Tibial nerve (tissue), 4 donors: ENCODE results near the gene MCF2L. TPM values are rescaled to one million over a fixed set of nuclear protein-coding genes. Genes with fewer than 3 reads are reported as not detected.

Experiments used
- DNase-seq, 2 donors: peaks; one replicate each; pipeline ENCODE4 v3.0.0-alpha.2; 2019; ENCODE audit warnings: low spot score in 2 of 2
- H3K27ac ChIP-seq, 4 donors: fragments of 200-600 bp; sonication (generic) in 3 of 4; one replicate each; pipeline ENCODE4 v1.5.1; 2017 to 2019; ENCODE audit warnings: mild to moderate bottlenecking in 1 of 4
- H3K27me3 ChIP-seq, 2 donors: fragments of 200-600 bp; sonication (generic) in 1 of 2; one replicate each; pipeline versions ENCODE4 v1.5.1 to v1.6.0; 2017 to 2019
- H3K36me3 ChIP-seq, 3 donors: fragments of 200-600 bp; sonication (generic); one replicate each; pipeline ENCODE4 v1.5.1; 2018 to 2019
- H3K4me1 ChIP-seq, 4 donors: fragments of 200-600 bp; sonication (generic) in 3 of 4; one replicate each; pipeline ENCODE4 v1.5.1; 2017 to 2019
- H3K4me3 ChIP-seq, 4 donors: fragments of 200-600 bp; sonication (generic) in 3 of 4; one replicate each; pipeline ENCODE4 v1.5.1; 2017 to 2019; ENCODE audit warnings: mild to moderate bottlenecking in 1 of 4, moderate library complexity in 1 of 4
- H3K9me3 ChIP-seq, 4 donors: fragments of 200-600 bp; sonication (generic) in 3 of 4; one replicate each; pipeline ENCODE4 v1.5.1; 2017 to 2019
- CTCF ChIP-seq, 5 experiments: fragments of 200-600 bp in 3 of 5; fragments of 450-650 bp in 2 of 5; sonication (generic) in 3 of 5; IDR thresholded peaks; one replicate each; pipeline ENCODE4 v1.5.1; 2016 to 2019; ENCODE audit warnings: antibody characterized with exemption in 5 of 5, mild to moderate bottlenecking in 3 of 5, moderate library complexity in 2 of 5
- EP300 ChIP-seq, 2 donors: sonication (generic); formaldehyde crosslinking; IDR thresholded peaks; one replicate each; pipeline ENCODE4 v1.6.1; 2017; ENCODE audit warnings: antibody characterized with exemption in 2 of 2, mild to moderate bottlenecking in 1 of 2
- POLR2A ChIP-seq, 2 donors: fragments of 450-650 bp; IDR thresholded peaks; one replicate each; pipeline ENCODE4 v1.6.1; 2017; ENCODE audit warnings: antibody characterized with exemption in 2 of 2, mild to moderate bottlenecking in 2 of 2, moderate library complexity in 2 of 2
- WGBS, 2 donors: methylation state at CpG; one replicate each; pipeline ENCODE4 v1.1.5; 2018; 5-methylcytosine and 5-hydroxymethylcytosine counted together
- total RNA-seq, 4 donors: library from RNA; depleted of rRNA; stranded (reverse); fragments of >200 nt; gene quantifications; one replicate each; pipeline ENCODE4 v1.1.0, GENCODE V29; 2016

The MCF2L gene
- total RNA-seq, 4 donors from 2014 or later, result 30.1 to 82.6 (median 45.3) TPM

- peak overlapping the region in 2 of 4 donors; percentile 32 to 45 for H3K27ac ChIP-seq
- peaks cover 0 to 27% of the 10 kb centered on the region in 2 donors for H3K27me3 ChIP-seq
- H3K4me1 ChIP-seq, result peaks cover 0 to 13% (median 8%) of the 10 kb centered on the region in 4 donors
- no peaks in the 10 kb centered on the region for H3K9me3 ChIP-seq
- WGBS, 2 donors, result 6 to 13% methylated on average over 12 to 15 of the region's 81 CpGs
- H3K4me3 ChIP-seq, result peak overlapping the region; percentile 27 to 59 (median 54)
- no peaks in the 10 kb centered on the region for H3K36me3 ChIP-seq
- no peak for TF ChIP-seq EP300 (IDR thresholded peaks at IDR 0.05)
- no peak for TF ChIP-seq CTCF (IDR thresholded peaks at IDR 0.05)
- TF ChIP-seq POLR2A (IDR thresholded peaks at IDR 0.05), result no peak
- no peak for DNase-seq
Measured at GRCh38 chr13:112943309-112944125, 25.5 kb upstream of the MCF2L start.

GRCh38 chr13:112947796-112948195 is 21.2 kb upstream of the MCF2L start:
- H3K4me3 ChIP-seq, result no peak overlapping the region
- H3K27ac ChIP-seq, result no peak overlapping the region
- no peak for TF ChIP-seq CTCF (IDR thresholded peaks at IDR 0.05)
- no peak for TF ChIP-seq EP300 (IDR thresholded peaks at IDR 0.05)
- TF ChIP-seq POLR2A (IDR thresholded peaks at IDR 0.05), result no peak
- peaks cover 0 to 34% of the 10 kb centered on the region in 2 donors for H3K27me3 ChIP-seq
- H3K36me3 ChIP-seq, result no peaks in the 10 kb centered on the region
- H3K4me1 ChIP-seq, result peaks cover 0 to 12% (median 8%) of the 10 kb centered on the region in 4 donors
- H3K9me3 ChIP-seq, result no peaks in the 10 kb centered on the region
- WGBS, 2 donors, result 81 to 95% methylated on average over 3 to 4 of the region's 4 CpGs
- no peak for DNase-seq

GRCh38 chr13:112951674-112952371 is 17.2 kb upstream of the MCF2L start:
- H3K27ac ChIP-seq, result no peak overlapping the region
- WGBS, 2 donors, result 70 to 73% methylated on average over 9 of the region's 9 CpGs
- no peak overlapping the region for H3K4me3 ChIP-seq
- H3K9me3 ChIP-seq, result no peaks in the 10 kb centered on the region
- TF ChIP-seq CTCF (IDR thresholded peaks at IDR 0.05) (no peak), POLR2A (IDR thresholded peaks at IDR 0.05) (no peak), EP300 (IDR thresholded peaks at IDR 0.05) (no peak)
- H3K36me3 ChIP-seq, result no peaks in the 10 kb centered on the region
- peaks cover 0 to 12% of the 10 kb centered on the region in 2 donors for H3K27me3 ChIP-seq
- H3K4me1 ChIP-seq, result no peaks in the 10 kb centered on the region
- no peak for DNase-seq

DNA sequence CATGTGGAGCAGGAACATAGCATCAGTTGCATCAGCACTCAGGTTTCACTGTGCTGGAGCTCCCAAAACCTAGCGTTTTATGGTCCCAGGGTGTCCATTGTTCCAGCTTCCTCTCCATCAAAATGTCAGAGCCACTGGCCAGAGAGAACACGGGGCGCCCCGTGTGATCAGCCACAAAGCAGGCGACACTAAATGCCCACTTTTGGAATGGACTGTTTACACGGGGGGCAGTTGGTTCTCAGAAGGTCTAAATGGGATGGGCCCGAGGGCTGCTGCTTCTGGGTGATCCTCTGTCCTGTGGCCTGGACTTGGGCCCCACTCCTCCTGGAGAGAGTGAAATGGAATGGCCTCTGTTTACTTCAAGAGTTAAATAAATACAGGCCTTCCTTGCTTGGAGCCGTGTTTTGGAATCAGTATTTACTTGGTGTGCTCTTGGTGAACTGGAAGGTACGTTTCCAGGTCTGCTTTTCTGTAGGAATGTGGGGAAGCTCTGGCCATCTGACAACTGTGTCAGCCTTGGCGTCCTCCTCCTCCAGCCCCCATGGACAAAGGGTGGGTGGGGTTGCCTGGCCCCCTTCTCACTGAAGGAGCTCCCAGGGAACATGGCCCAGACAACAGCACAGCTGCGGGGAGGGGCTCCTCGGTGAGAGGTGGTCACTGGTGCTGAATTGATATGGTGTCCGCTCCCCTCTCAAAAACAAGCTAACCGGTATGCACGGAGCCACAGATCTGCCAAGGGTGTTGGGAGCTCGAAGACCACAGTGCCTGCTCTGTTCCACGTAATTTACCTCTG is 16.1 kb upstream of the MCF2L start:
- H3K4me1 ChIP-seq, result no peaks in the 10 kb centered on the region
- DNase-seq, result no peak
- H3K4me3 ChIP-seq, result no peak overlapping the region
- H3K27me3 ChIP-seq, result peaks cover 0 to 12% of the 10 kb centered on the region in 2 donors
- TF ChIP-seq POLR2A (IDR thresholded peaks at IDR 0.05) (no peak), CTCF (IDR thresholded peaks at IDR 0.05) (no peak), EP300 (IDR thresholded peaks at IDR 0.05) (no peak)
- no peaks in the 10 kb centered on the region for H3K9me3 ChIP-seq
- WGBS, 2 donors, result 65 to 71% methylated on average over 16 to 17 of the region's 17 CpGs
- H3K36me3 ChIP-seq, result no peaks in the 10 kb centered on the region
- no peak overlapping the region for H3K27ac ChIP-seq
